GM19035 (cell line): Measurements from ENCODE around the gene PLA2G6.
"Not testable (repeated sequence)": the region's sequence is repeated elsewhere in the genome, so short reads cannot be mapped to it uniquely, and the experiment has no call there.

ENCODE experiments used
- ATAC-seq: cut with Tn5 transposase; IDR thresholded peaks from one replicate; pipeline ENCODE4 v1.9.1; 2021; ENCODE audit not compliant: unreplicated experiment

Gene PLA2G6

GRCh38 chr22:38191731-38192474 is 10.3 kb upstream of the PLA2G6 start:
- no peak for ATAC-seq

- ATAC-seq = no peak
These were observed 9.4 kb upstream of the PLA2G6 start for GRCh38 chr22:38191055-38191454.

- ATAC-seq = no peak
These were observed 9.0 kb upstream of the PLA2G6 start for GRCh38 chr22:38190581-38190980.

GRCh38 chr22:38189104-38189503 is 7.5 kb upstream of the PLA2G6 start:
- no peak for ATAC-seq

GRCh38 chr22:38187413-38188212 is 6.0 kb upstream of the PLA2G6 start:
- no peak for ATAC-seq

- no peak for ATAC-seq
These were observed 4.8 kb upstream of the PLA2G6 start for GRCh38 chr22:38186429-38186828.

GRCh38 chr22:38184788-38185187 is 3.2 kb upstream of the PLA2G6 start:
- ATAC-seq = no peak

- ATAC-seq = no peak
These were observed 683 bp downstream of the PLA2G6 start for GRCh38 chr22:38180841-38181452.

GRCh38 chr22:38178605-38178937 is 3.1 kb downstream of the PLA2G6 start:
- ATAC-seq = not testable (repeated sequence)

- no peak for ATAC-seq
These were observed 3.6 kb downstream of the PLA2G6 start for GRCh38 chr22:38177926-38178604.

GRCh38 chr22:38177571-38177925 is 4.1 kb downstream of the PLA2G6 start:
- ATAC-seq = not testable (repeated sequence)

GRCh38 chr22:38177044-38177443 is 4.6 kb downstream of the PLA2G6 start:
- no peak for ATAC-seq

- ATAC-seq = no peak
These were observed 5.4 kb downstream of the PLA2G6 start for GRCh38 chr22:38176170-38176741.

- no peak for ATAC-seq
These were observed 6.2 kb downstream of the PLA2G6 start for GRCh38 chr22:38175206-38176118.

- ATAC-seq = no peak
These were observed 7.0 kb downstream of the PLA2G6 start for GRCh38 chr22:38174626-38175025.

GRCh38 chr22:38173641-38173906 is 8.1 kb downstream of the PLA2G6 start:
- ATAC-seq = no peak

GRCh38 chr22:38172832-38173640 is 8.6 kb downstream of the PLA2G6 start:
- no peak for ATAC-seq

- ATAC-seq = no peak
These were observed 9.5 kb downstream of the PLA2G6 start for GRCh38 chr22:38171927-38172831.

- no peak for ATAC-seq
These were observed 11.2 kb downstream of the PLA2G6 start for GRCh38 chr22:38170469-38170868.
